MM.1S (cell line): Measurements from ENCODE around the gene LARGE1.

ENCODE experiments used
- DNase-seq: peaks from one replicate; pipeline ENCODE4 v3.0.0-alpha.2; 2015
- H2AFZ ChIP-seq: fragments of 300-600 bp; sonication (generic); 2 replicates; pipeline ENCODE4 v1.6.0; 2016; ENCODE audit warnings: antibody characterized with exemption, low read length
- H3F3A ChIP-seq: fragments of 300-600 bp; sonication (generic); 2 replicates; pipeline ENCODE4 v1.6.1; 2016; ENCODE audit warnings: mild to moderate bottlenecking, antibody characterized with exemption, low read length, moderate library complexity, mixed read lengths; ENCODE audit not compliant: insufficient read depth
- H3K27ac ChIP-seq: fragments of 300-600 bp; sonication (generic); 2 replicates; pipeline ENCODE4 v1.5.1; 2016; ENCODE audit warnings: mild to moderate bottlenecking, low read length
- H3K27me3 ChIP-seq: fragments of 300-600 bp; sonication (generic); replicated peaks from 2 replicates; pipeline ENCODE4 v1.6.0; 2016; ENCODE audit warnings: low read length; ENCODE audit not compliant: insufficient read depth
- H3K36me3 ChIP-seq: fragments of 300-600 bp; sonication (generic); replicated peaks from 2 replicates; pipeline ENCODE4 v1.6.1; 2016; ENCODE audit warnings: mild to moderate bottlenecking, low read length, mixed read lengths; ENCODE audit not compliant: insufficient read depth
- H3K4me1 ChIP-seq: fragments of 300-600 bp; sonication (generic); 2 replicates; pipeline ENCODE4 v1.6.1; 2016; ENCODE audit warnings: low read length, mixed read lengths
- H3K4me2 ChIP-seq: fragments of 300-600 bp; sonication (generic); 2 replicates; pipeline ENCODE4 v1.6.0; 2016; ENCODE audit warnings: low read depth, low read length
- H3K4me3 ChIP-seq: fragments of 300-600 bp; sonication (generic); 2 replicates; pipeline ENCODE4 v1.5.1; 2016; ENCODE audit warnings: low read length, mixed read lengths
- H3K79me2 ChIP-seq: fragments of 300-600 bp; sonication (generic); 2 replicates; pipeline ENCODE4 v1.6.1; 2016; ENCODE audit warnings: mixed run types, low read length, mixed read lengths
- H3K9ac ChIP-seq: fragments of 300-600 bp; sonication (generic); 2 replicates; pipeline ENCODE4 v1.6.1; 2016; ENCODE audit warnings: low read length, mixed read lengths
- H3K9me2 ChIP-seq: fragments of 300-600 bp; sonication (generic); replicated peaks from 2 replicates; pipeline ENCODE4 v1.6.1; 2016; ENCODE audit warnings: mild to moderate bottlenecking, low read length, mixed read lengths; ENCODE audit not compliant: insufficient read depth
- H3K9me3 ChIP-seq: fragments of 300-600 bp; sonication (generic); replicated peaks from 2 replicates; pipeline ENCODE4 v1.6.1; 2016; ENCODE audit warnings: mild to moderate bottlenecking, low read length, mixed read lengths; ENCODE audit not compliant: insufficient read depth
- H4K20me1 ChIP-seq: fragments of 300-600 bp; sonication (generic); 2 replicates; pipeline ENCODE4 v1.6.1; 2016; ENCODE audit warnings: mild to moderate bottlenecking, low read length, moderate library complexity, mixed read lengths; ENCODE audit not compliant: insufficient read depth
- CTCF ChIP-seq: fragments of 300-600 bp; sonication (generic); IDR thresholded peaks from 2 replicates; pipeline ENCODE4 v1.5.1; 2016; ENCODE audit warnings: antibody characterized with exemption, low read length, mixed read lengths
- EZH2 ChIP-seq: fragments of 300-600 bp; sonication (generic); optimal IDR thresholded peaks from 2 replicates; pipeline ENCODE3; 2017; ENCODE audit warnings: low read depth, mild to moderate bottlenecking, antibody characterized with exemption, low read length, mixed read lengths
- EZH2phosphoT487 ChIP-seq: fragments of 300-600 bp; sonication (generic); IDR thresholded peaks from 2 replicates; pipeline ENCODE4 v1.6.1; 2018; ENCODE audit warnings: antibody characterized with exemption, low read length

Gene LARGE1

GRCh38 chr22:33232071-33232470 is 688.2 kb downstream of the LARGE1 start:
- Histone ChIP-seq H4K20me1 (no peaks in the 10 kb centered on the region), H3K27me3 (no peaks in the 10 kb centered on the region), H3F3A (no peaks in the 10 kb centered on the region), H3K27ac (no peak overlapping the region), H3K9ac (no peak overlapping the region), H3K9me2 (no peaks in the 10 kb centered on the region), H3K9me3 (no peaks in the 10 kb centered on the region), H3K4me1 (peaks cover 5% of the 10 kb centered on the region), H3K4me3 (no peak overlapping the region), H3K36me3 (no peaks in the 10 kb centered on the region), H3K4me2 (no peak overlapping the region), H3K79me2 (no peaks in the 10 kb centered on the region), H2AFZ (no peak overlapping the region)
- no peak for TF ChIP-seq CTCF
- no peak for TF ChIP-seq EZH2
- no peak for TF ChIP-seq EZH2phosphoT487
- no peak for DNase-seq

DNA sequence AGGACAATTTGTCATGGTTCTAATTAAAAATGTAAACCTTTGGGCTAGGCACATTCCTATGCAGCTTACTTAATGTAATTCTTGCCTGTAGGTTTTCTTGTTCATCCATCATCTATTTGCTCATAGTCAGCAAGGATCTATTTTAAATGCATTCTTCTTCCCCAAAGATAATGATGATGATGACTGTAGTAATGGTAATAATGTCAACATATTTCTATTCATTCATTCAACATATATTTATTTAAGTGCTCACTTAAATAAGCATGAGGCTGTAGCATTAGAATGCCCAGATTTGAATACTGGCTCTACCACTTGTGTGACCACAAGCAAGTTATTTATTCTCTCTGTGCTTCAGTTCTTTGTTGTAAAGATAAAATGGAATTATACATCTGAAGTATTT is 692.5 kb downstream of the LARGE1 start:
- Histone ChIP-seq H2AFZ (no peak overlapping the region), H3K9me3 (no peaks in the 10 kb centered on the region), H4K20me1 (no peaks in the 10 kb centered on the region), H3K4me1 (no peaks in the 10 kb centered on the region), H3K9me2 (no peaks in the 10 kb centered on the region), H3K27me3 (no peaks in the 10 kb centered on the region), H3K4me3 (no peak overlapping the region), H3K79me2 (no peaks in the 10 kb centered on the region), H3K36me3 (no peaks in the 10 kb centered on the region), H3F3A (no peaks in the 10 kb centered on the region), H3K27ac (no peak overlapping the region), H3K4me2 (no peak overlapping the region), H3K9ac (no peak overlapping the region)
- TF ChIP-seq CTCF, result no peak
- TF ChIP-seq EZH2phosphoT487, result no peak
- TF ChIP-seq EZH2, result no peak
- DNase-seq, result no peak

DNA sequence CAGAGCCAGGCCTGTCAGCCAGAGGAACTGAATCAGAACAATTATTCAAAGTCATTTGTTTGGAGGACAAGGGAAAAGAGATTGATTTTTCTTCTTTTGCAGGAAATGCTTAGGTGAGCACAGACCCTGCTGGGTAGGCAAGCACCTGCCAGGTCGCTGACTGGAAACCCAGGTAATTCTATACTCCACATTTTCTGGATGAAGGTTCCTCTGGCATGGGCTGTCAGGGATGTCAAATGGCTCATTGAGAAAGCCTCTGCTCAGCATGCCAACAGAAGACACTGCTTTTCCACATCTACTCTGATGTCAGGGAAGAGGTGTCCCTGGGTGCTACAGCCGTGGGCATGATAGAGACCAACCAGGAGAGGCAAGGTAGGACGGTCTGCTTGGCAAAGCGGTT is 695.4 kb downstream of the LARGE1 start:
- H3K9ac ChIP-seq, result no peak overlapping the region
- no peaks in the 10 kb centered on the region for H3K4me1 ChIP-seq
- H3K27ac ChIP-seq, result no peak overlapping the region
- no peaks in the 10 kb centered on the region for H3K27me3 ChIP-seq
- H3K9me2 ChIP-seq, result no peaks in the 10 kb centered on the region
- no peaks in the 10 kb centered on the region for H3K9me3 ChIP-seq
- no peak for DNase-seq
- H3F3A ChIP-seq, result no peaks in the 10 kb centered on the region
- no peak overlapping the region for H3K4me3 ChIP-seq
- no peaks in the 10 kb centered on the region for H3K36me3 ChIP-seq
- no peak overlapping the region for H2AFZ ChIP-seq
- no peaks in the 10 kb centered on the region for H3K79me2 ChIP-seq
- TF ChIP-seq CTCF (no peak), EZH2phosphoT487 (no peak), EZH2 (no peak)
- H3K4me2 ChIP-seq, result no peak overlapping the region
- no peaks in the 10 kb centered on the region for H4K20me1 ChIP-seq
